GM12865 (cell line): Measurements from ENCODE around the gene MYO1D.

Experiments
- DNase-seq: peaks from one replicate; pipeline ENCODE4 v3.0.0; 2010; ENCODE audit warnings: low read depth
- H3K4me3 ChIP-seq: 2 replicates; pipeline ENCODE4 v1.5.1; 2011; ENCODE audit warnings: mild to moderate bottlenecking, low read depth, low read length, control low read depth
- CTCF ChIP-seq: IDR thresholded peaks from 2 replicates; pipeline ENCODE4 v1.5.1; 2011; ENCODE audit warnings: low read length, control low read depth, low read depth, inconsistent platforms; ENCODE audit not compliant: insufficient read depth; ENCODE audit errors: missing control alignments

The MYO1D gene

DNA sequence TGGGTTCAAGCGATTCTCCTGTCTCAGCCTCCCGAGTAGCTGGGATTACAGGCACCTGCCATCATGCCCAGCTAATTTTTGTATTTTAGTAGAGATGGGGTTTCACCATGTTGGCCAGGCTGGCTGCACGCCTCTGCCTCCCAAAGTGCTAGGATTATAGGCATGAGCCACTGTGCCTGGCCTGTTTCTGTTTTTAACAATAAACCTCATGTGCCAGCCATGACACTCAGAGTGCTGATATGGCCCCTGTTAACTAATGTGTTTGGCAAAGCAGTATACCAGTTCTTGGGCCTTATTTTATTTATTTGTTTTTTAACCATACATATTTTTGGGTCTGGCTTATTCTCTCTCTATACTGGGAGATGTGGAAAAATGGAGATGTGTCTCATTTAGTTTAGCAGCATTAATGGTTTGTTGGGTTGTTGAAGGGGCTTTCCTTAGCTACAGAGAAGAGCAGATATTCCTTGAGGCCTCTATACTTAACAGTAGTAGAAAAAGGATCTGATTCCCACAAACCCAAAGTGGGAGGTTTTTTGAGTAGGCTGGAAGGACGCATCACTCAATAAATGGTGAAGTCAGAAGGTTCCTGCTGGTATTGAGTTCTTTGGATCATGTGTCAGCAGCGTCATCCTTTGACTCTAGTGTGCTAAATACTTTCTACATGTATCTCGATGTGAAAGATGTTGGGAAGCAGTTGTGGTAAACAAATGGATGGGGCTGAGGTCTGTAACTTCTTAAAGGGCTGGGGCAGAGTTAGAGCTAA lies 406.3 kb downstream of the MYO1D start:
- DNase-seq = no peak
- TF ChIP-seq CTCF = no peak
- H3K4me3 ChIP-seq = no peak overlapping the region

- no peak for TF ChIP-seq CTCF
- no peak for DNase-seq
- no peak overlapping the region for H3K4me3 ChIP-seq
Measured at GRCh38 chr17:32467949-32468348, 409.0 kb downstream of the MYO1D start.

DNA sequence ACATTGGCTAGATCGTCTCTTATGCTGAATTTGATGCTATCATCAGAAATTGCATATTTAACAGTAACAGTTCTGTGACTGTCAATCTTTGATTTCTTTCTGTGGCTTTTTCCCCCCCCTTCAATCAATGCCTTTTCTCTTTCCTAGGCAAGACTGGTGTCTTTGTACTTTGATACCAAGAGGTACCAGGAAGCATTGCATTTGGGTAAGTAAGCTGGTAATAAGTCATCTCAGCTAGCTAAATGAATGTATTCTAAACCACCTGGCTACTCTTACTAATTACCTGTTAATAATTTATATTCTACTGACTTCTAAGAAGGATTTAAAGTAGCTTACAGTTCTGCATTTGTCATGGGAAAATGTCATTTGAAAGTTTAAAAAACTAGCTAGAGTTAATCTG lies 412.6 kb downstream of the MYO1D start:
- DNase-seq = no peak
- H3K4me3 ChIP-seq = no peak overlapping the region
- TF ChIP-seq CTCF = no peak

DNA sequence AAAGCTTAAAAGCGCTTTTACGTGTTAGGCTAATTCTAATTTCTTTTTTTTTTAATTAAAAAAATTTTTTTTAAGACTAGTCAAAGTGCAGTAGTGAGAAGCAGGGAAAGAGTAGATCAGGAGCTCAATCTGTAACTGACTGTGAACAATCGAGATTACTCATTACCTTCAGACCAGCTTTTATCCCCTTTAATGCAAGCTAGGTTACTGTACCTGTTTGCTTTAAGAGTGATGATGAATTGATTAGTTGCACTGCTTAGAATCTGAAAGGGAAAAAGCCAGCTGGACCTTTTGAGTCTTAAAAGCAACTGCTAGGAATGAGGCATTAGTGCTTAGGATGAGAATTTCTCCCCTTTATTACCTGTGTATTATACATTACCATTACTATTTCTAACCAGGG lies 413.6 kb downstream of the MYO1D start:
- DNase-seq = no peak
- H3K4me3 ChIP-seq = no peak overlapping the region
- TF ChIP-seq CTCF = no peak

DNA sequence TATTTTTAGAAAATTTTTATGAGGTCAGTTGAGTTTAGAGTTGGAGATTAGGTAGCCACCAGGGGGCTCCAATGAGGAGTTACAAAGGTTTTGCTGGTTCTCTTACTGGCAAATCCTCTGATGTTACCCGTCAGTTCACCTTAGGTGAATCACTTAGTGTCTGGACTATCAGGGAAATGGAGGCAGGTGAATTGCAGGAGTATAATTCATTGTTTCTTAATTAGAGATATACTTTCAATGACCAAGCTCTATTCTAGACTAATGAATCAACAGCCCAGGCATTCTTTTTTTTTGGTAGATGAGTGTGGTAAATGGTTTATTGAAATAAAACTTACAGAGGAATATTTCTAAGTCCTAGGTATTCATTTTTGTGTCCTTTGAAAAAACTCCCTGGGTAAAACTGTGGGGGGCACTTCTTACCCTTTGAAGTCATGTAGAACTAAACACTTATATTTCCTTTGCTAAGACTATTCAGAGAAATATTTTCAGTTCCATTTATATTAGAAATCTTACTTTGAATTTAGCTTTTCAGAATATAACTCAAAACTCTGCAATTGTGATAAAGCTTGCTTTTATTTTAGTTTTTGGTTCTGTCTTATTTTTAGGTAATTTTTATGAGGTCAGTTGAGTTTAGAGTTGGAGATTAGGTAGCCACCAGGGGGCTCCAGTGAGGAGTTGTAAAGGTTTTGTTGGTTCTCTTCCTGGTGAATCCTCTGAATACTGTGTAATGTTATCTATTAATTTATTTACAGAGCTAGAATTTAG lies 414.9 kb downstream of the MYO1D start:
- peak; percentile 59 for TF ChIP-seq CTCF
- peak; percentile 74 for DNase-seq

DNA sequence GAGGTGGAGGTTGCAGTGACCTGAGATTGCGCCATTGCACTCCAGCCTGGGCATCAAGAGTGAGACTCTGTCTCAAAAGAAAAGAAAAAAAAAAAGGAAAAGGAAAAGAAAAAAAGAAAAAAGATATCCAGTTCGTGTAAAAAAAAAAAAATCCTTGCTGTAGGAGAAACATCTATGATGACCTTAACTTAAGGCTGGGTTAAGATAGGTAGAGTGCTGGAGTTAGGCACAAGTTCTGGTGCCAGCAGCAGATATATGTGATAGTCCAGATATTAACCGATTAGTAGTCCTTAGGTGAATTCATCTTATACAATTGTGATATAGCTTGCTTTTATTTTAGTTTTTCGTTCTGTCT lies 415.4 kb downstream of the MYO1D start:
- no peak for TF ChIP-seq CTCF
- H3K4me3 ChIP-seq = no peak overlapping the region
- no peak for DNase-seq

More for the DNA sequence above, 414.9 kb downstream of the MYO1D start:
- H3K4me3 ChIP-seq = no peak overlapping the region
